ENCODE results near the gene SLC9A3.

SLC9A3 gene

GRCh38 chr5:527646-528628 is 3.7 kb upstream of the SLC9A3 start:
- in situ Hi-C loops (cut with MboI; ENCODE audit: low sequenced_read_pairs, unreplicated experiment): no loop called here
- DNase-seq (ENCODE audit: low spot score): peak; percentile 72
- no peak for TF ChIP-seq CTCF (IDR thresholded peaks at IDR 0.05; ENCODE audit: borderline replicate concordance, control extremely low read depth, extremely low read depth, insufficient read depth, missing control alignments)

GRCh38 chr5:526456-527088 is 2.3 kb upstream of the SLC9A3 start:
- DNase-seq (ENCODE audit: low spot score): no peak
- in situ Hi-C loops (cut with MboI; ENCODE audit: low sequenced_read_pairs, unreplicated experiment): no loop called here
- TF ChIP-seq CTCF (IDR thresholded peaks at IDR 0.05; ENCODE audit: borderline replicate concordance, control extremely low read depth, extremely low read depth, insufficient read depth, missing control alignments): no peak

- no peak for DNase-seq (ENCODE audit: low spot score)
- in situ Hi-C loops (cut with MboI; ENCODE audit: low sequenced_read_pairs, unreplicated experiment): no loop called here
Measured at GRCh38 chr5:525916-526315, 1.7 kb upstream of the SLC9A3 start.

GRCh38 chr5:524973-525761 is 918 bp upstream of the SLC9A3 start:
- in situ Hi-C loops (cut with MboI; ENCODE audit: low sequenced_read_pairs, unreplicated experiment): no loop called here
- TF ChIP-seq CTCF (IDR thresholded peaks at IDR 0.05; ENCODE audit: borderline replicate concordance, control extremely low read depth, extremely low read depth, insufficient read depth, missing control alignments): no peak
- no peak for DNase-seq (ENCODE audit: low spot score)

More at GRCh38 chr5:525916-526315, 1.7 kb upstream of the SLC9A3 start:
- TF ChIP-seq CTCF (IDR thresholded peaks at IDR 0.05; ENCODE audit: borderline replicate concordance, control extremely low read depth, extremely low read depth, insufficient read depth, missing control alignments): no peak

- in situ Hi-C loops (cut with MboI; ENCODE audit: low sequenced_read_pairs, unreplicated experiment): no loop called here
- TF ChIP-seq CTCF (IDR thresholded peaks at IDR 0.05; ENCODE audit: borderline replicate concordance, control extremely low read depth, extremely low read depth, insufficient read depth, missing control alignments): no peak
- DNase-seq (ENCODE audit: low spot score): no peak
Measured at GRCh38 chr5:523441-524222, 617 bp downstream of the SLC9A3 start.

All from GM13976 (cell line).